H9 (cell line): ENCODE data around the gene FKBP10. TPM values are rescaled to one million over a fixed set of nuclear protein-coding genes. Genes with fewer than 3 reads are reported as not detected.

ENCODE experiments used
- DNase-seq: peaks from one replicate; pipeline ENCODE4 v3.0.0-alpha.2; 2017
- H2AFZ ChIP-seq: one replicate; pipeline ENCODE4 v1.6.1; 2013; ENCODE audit warnings: mild to moderate bottlenecking, low read length, control low read depth, moderate library complexity
- H2AK5ac ChIP-seq: 2 replicates; pipeline ENCODE4 v1.6.1; 2013; ENCODE audit warnings: low read length, control low read depth, mixed read lengths; ENCODE audit not compliant: insufficient read length
- H2BK120ac ChIP-seq: one replicate; pipeline ENCODE4 v1.6.1; 2013; ENCODE audit warnings: low read depth, mild to moderate bottlenecking, low read length, control low read depth, inconsistent platforms; ENCODE audit not compliant: poor library complexity, severe bottlenecking
- H2BK12ac ChIP-seq: 2 replicates; pipeline ENCODE4 v1.6.1; 2013; ENCODE audit warnings: low read length, control low read depth, mixed read lengths, low read depth; ENCODE audit not compliant: insufficient read length
- H2BK15ac ChIP-seq: 2 replicates; pipeline ENCODE4 v1.6.1; 2013; ENCODE audit warnings: low read depth, low read length, control low read depth
- H2BK20ac ChIP-seq: one replicate; pipeline ENCODE4 v1.6.1; 2013; ENCODE audit warnings: low read depth, mild to moderate bottlenecking, low read length, control low read depth, inconsistent platforms; ENCODE audit not compliant: poor library complexity, severe bottlenecking
- H2BK5ac ChIP-seq: 2 replicates; pipeline ENCODE4 v1.6.1; 2013; ENCODE audit warnings: low read length, control low read depth, mixed read lengths; ENCODE audit not compliant: insufficient read length
- H3K14ac ChIP-seq: 2 replicates; pipeline ENCODE4 v1.6.1; 2013; ENCODE audit warnings: low read length, control low read depth; ENCODE audit not compliant: insufficient read depth
- H3K18ac ChIP-seq: 2 replicates; pipeline ENCODE4 v1.6.1; 2013; ENCODE audit warnings: low read depth, mild to moderate bottlenecking, mixed read lengths, low read length, control low read depth; ENCODE audit not compliant: insufficient read length
- H3K23ac ChIP-seq: 2 replicates; pipeline ENCODE4 v1.6.1; 2013; ENCODE audit warnings: low read length, control low read depth, mixed read lengths, low read depth; ENCODE audit not compliant: insufficient read length
- H3K23me2 ChIP-seq: 2 replicates; pipeline ENCODE4 v1.6.1; 2013; ENCODE audit warnings: low read depth, mild to moderate bottlenecking, mixed read lengths, low read length, control low read depth; ENCODE audit not compliant: insufficient read length, poor library complexity, severe bottlenecking
- H3K27ac ChIP-seq: 2 replicates; pipeline ENCODE4 v1.5.1; 2013; ENCODE audit warnings: low read length, control low read depth, mixed read lengths, low read depth; ENCODE audit not compliant: insufficient read length
- H3K27me3 ChIP-seq: 2 replicates; pipeline ENCODE4 v1.6.1; 2013; ENCODE audit warnings: low read length, control low read depth, inconsistent platforms; ENCODE audit not compliant: insufficient read depth
- H3K4ac ChIP-seq: 2 replicates; pipeline ENCODE4 v1.6.1; 2013; ENCODE audit warnings: low read depth, mild to moderate bottlenecking, control low read depth, inconsistent platforms, low read length, moderate library complexity
- H3K4me1 ChIP-seq: 2 replicates; pipeline ENCODE4 v1.6.1; 2013; ENCODE audit warnings: low read length, control low read depth, inconsistent platforms; ENCODE audit not compliant: insufficient read depth
- H3K4me2 ChIP-seq: 2 replicates; pipeline ENCODE4 v1.6.1; 2013; ENCODE audit warnings: low read length, control low read depth, mixed read lengths; ENCODE audit not compliant: insufficient read length, insufficient read depth
- H3K56ac ChIP-seq: 2 replicates; pipeline ENCODE4 v1.6.1; 2013; ENCODE audit warnings: low read depth, mild to moderate bottlenecking, mixed read lengths, low read length, control low read depth; ENCODE audit not compliant: insufficient read length
- H3K79me1 ChIP-seq: 2 replicates; pipeline ENCODE4 v1.6.1; 2013; ENCODE audit warnings: low read depth, mild to moderate bottlenecking, moderate library complexity, low read length, control low read depth, inconsistent platforms; ENCODE audit not compliant: insufficient read depth, poor library complexity, severe bottlenecking
- H3K79me2 ChIP-seq: 2 replicates; pipeline ENCODE4 v1.6.1; 2013; ENCODE audit warnings: low read length, control low read depth, inconsistent platforms; ENCODE audit not compliant: insufficient read depth
- H3K9ac ChIP-seq: 2 replicates; pipeline ENCODE4 v1.6.1; 2013; ENCODE audit warnings: low read length, control low read depth, mixed read lengths; ENCODE audit not compliant: insufficient read length; ENCODE audit errors: extremely low read depth
- H3K9me3 ChIP-seq: one replicate; pipeline ENCODE4 v1.6.1; 2013; ENCODE audit warnings: low read depth, low read length, inconsistent platforms; ENCODE audit not compliant: control insufficient read depth
- H3T11ph ChIP-seq: one replicate; pipeline ENCODE4 v1.6.1; 2013; ENCODE audit warnings: mild to moderate bottlenecking, low read length, control low read depth, inconsistent platforms
- H4K20me1 ChIP-seq: one replicate; pipeline ENCODE4 v1.6.1; 2013; ENCODE audit not compliant: control insufficient read depth, insufficient read length, insufficient read depth
- H4K5ac ChIP-seq: 2 replicates; pipeline ENCODE4 v1.6.1; 2013; ENCODE audit warnings: low read depth, mild to moderate bottlenecking, mixed read lengths, low read length, control low read depth; ENCODE audit not compliant: insufficient read length
- H4K8ac ChIP-seq: replicated peaks from 2 replicates; pipeline ENCODE4 v1.6.1; 2013; ENCODE audit warnings: low read length, control low read depth, mixed read lengths, low read depth; ENCODE audit not compliant: insufficient read length
- H4K91ac ChIP-seq: 2 replicates; pipeline ENCODE4 v1.6.1; 2013; ENCODE audit warnings: low read depth, mild to moderate bottlenecking, moderate library complexity, mixed read lengths, low read length, control low read depth; ENCODE audit not compliant: insufficient read length
- H3K27ac Mint-ChIP-seq, 3 experiments: 2 replicates in 2 of 3; 3 replicates in 1 of 3; pipeline ENCODE4 v1.8.0; 2020 to 2021; ENCODE audit warnings: mixed read lengths in 3 of 3, mild to moderate bottlenecking in 1 of 3, moderate library complexity in 1 of 3
- H3K27me3 Mint-ChIP-seq: 2 replicates; pipeline ENCODE4 v1.8.0; 2021; ENCODE audit warnings: low read depth, mild to moderate bottlenecking, moderate library complexity, mixed read lengths
- H3K36me3 Mint-ChIP-seq, 3 experiments: 2 replicates in 2 of 3; 3 replicates in 1 of 3; pipeline ENCODE4 v1.8.0; 2020 to 2021; ENCODE audit warnings: low read depth in 3 of 3, mixed read lengths in 3 of 3; ENCODE audit not compliant: insufficient read depth in 1 of 3
- H3K4me1 Mint-ChIP-seq, 2 experiments: 2 replicates each; pipeline ENCODE4 v1.8.0; 2020; ENCODE audit warnings: mixed read lengths in 2 of 2
- H3K4me3 Mint-ChIP-seq, 2 experiments: 2 replicates in 1 of 2; 3 replicates in 1 of 2; pipeline ENCODE4 v1.8.0; 2020 to 2021; ENCODE audit warnings: mild to moderate bottlenecking in 2 of 2, mixed read lengths in 2 of 2, moderate library complexity in 1 of 2
- H3K9me3 Mint-ChIP-seq, 2 experiments: 2 replicates in 1 of 2; 3 replicates in 1 of 2; pipeline ENCODE4 v1.8.0; 2020; ENCODE audit warnings: mild to moderate bottlenecking in 2 of 2, mixed read lengths in 2 of 2, moderate library complexity in 1 of 2
- CTCF ChIP-seq: fragments of 200-600 bp; sonication (generic); conservative IDR thresholded peaks from 3 replicates; pipeline ENCODE4 v1.8.0; 2021; ENCODE audit warnings: antibody characterized with exemption, mild to moderate bottlenecking
- WGBS: extraction: QIAGEN DNeasy Blood & Tissue Kit; methylation state at CpG from one replicate; pipeline ENCODE4 v1.1.7; 2013; ENCODE audit warnings: missing lambda C conversion rate, low lambda C conversion rate, mixed read lengths; ENCODE audit not compliant: insufficient read length; ENCODE audit errors: extremely low coverage; 5-methylcytosine and 5-hydroxymethylcytosine counted together
- total RNA-seq: library from RNA; stranded (reverse); gene quantifications from 2 replicates; pipeline ENCODE4 v1.2.1, GENCODE V29; 2021

The FKBP10 gene
- total RNA-seq, 1 experiment from 2014 or later, result 166 TPM

GRCh38 chr17:41792845-41793783 is 19.7 kb upstream of the FKBP10 start:
- Mint-ChIP-seq H3K27me3 (peaks cover 34% of the 10 kb centered on the region), H3K4me1 (peaks cover 24 to 39% of the 10 kb centered on the region in 2 experiments), H3K36me3 (no peaks in the 10 kb centered on the region; a peak in 1 of 7 replicates), H3K27ac (peak overlapping the region in 2 of 3 experiments; percentile 44 to 68; a peak in 3 of 7 replicates), H3K9me3 (no peaks in the 10 kb centered on the region; a peak in 1 of 5 replicates), H3K4me3 (peak overlapping the region in 1 of 2 experiments; percentile 74; a peak in 3 of 5 replicates)
- Histone ChIP-seq H3K23me2 (peaks cover 6% of the 10 kb centered on the region), H3K27me3 (peaks cover 4% of the 10 kb centered on the region; the same call in 1 of the 2 replicates), H3K9ac (no peak overlapping the region), H3K14ac (peak overlapping the region; percentile 53; the same call in 1 of the 2 replicates), H3K4me2 (peak overlapping the region; percentile 52), H2BK120ac (no peak overlapping the region), H3K79me2 (no peaks in the 10 kb centered on the region), H3K4ac (no peak overlapping the region), H2BK12ac (no peak overlapping the region), H3K23ac (no peak overlapping the region), H2AK5ac (no peak overlapping the region), H3T11ph (no peak overlapping the region), H2BK15ac (no peak overlapping the region), H2AFZ (no peak overlapping the region), H4K20me1 (no peaks in the 10 kb centered on the region), H3K79me1 (no peaks in the 10 kb centered on the region), H3K56ac (no peak overlapping the region), H4K8ac (no peak overlapping the region), H2BK20ac (no peak overlapping the region), H2BK5ac (no peak overlapping the region), H4K5ac (no peak overlapping the region), H3K4me1 (peaks cover 8% of the 10 kb centered on the region; the same call in 1 of the 2 replicates), H3K27ac (no peak overlapping the region), H3K18ac (peak overlapping the region; percentile 54), H4K91ac (no peak overlapping the region), H3K9me3 (no peaks in the 10 kb centered on the region)
- peak; percentile 64 for DNase-seq
- no peak for TF ChIP-seq CTCF
- WGBS, result no CpG with 5 or more reads among the region's 22 CpGs
